ENCODE results near the gene S100P. TPM values are rescaled to one million over a fixed set of nuclear protein-coding genes. Genes with fewer than 3 reads are reported as not detected.

S100P gene
- total RNA-seq, 4 donors from 2014 or later: 0.60 to 10.9 (median 1.1) TPM; not detected in 1

DNA sequence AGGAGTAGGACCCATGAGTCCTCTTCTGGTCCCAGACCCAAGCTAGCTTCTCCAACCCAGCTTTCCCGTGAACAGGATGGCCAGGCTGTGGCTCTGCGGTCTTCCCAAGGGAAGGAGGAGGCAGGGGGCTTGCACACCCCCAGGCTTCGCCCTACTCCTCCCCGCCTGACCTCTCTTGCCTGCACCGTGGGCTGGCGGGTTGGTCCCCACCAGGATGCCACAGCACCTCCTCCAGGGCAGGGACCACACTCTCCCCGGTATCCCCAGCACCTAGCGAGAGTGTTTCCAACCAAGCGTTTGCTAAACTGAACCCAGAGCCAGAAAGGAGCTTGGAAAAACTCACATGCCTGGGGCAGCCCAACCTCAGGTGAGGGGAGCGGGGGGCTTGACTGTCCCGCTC lies 9.0 kb upstream of the S100P start:
- TF ChIP-seq, protein P1, sequence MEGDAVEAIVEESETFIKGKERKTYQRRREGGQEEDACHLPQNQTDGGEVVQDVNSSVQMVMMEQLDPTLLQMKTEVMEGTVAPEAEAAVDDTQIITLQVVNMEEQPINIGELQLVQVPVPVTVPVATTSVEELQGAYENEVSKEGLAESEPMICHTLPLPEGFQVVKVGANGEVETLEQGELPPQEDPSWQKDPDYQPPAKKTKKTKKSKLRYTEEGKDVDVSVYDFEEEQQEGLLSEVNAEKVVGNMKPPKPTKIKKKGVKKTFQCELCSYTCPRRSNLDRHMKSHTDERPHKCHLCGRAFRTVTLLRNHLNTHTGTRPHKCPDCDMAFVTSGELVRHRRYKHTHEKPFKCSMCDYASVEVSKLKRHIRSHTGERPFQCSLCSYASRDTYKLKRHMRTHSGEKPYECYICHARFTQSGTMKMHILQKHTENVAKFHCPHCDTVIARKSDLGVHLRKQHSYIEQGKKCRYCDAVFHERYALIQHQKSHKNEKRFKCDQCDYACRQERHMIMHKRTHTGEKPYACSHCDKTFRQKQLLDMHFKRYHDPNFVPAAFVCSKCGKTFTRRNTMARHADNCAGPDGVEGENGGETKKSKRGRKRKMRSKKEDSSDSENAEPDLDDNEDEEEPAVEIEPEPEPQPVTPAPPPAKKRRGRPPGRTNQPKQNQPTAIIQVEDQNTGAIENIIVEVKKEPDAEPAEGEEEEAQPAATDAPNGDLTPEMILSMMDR (IDR thresholded peaks at IDR 0.05): no peak
- DNase-seq (ENCODE audit: low spot score) (no peak), ATAC-seq (ENCODE audit: low FRiP score) (no peak)

DNA sequence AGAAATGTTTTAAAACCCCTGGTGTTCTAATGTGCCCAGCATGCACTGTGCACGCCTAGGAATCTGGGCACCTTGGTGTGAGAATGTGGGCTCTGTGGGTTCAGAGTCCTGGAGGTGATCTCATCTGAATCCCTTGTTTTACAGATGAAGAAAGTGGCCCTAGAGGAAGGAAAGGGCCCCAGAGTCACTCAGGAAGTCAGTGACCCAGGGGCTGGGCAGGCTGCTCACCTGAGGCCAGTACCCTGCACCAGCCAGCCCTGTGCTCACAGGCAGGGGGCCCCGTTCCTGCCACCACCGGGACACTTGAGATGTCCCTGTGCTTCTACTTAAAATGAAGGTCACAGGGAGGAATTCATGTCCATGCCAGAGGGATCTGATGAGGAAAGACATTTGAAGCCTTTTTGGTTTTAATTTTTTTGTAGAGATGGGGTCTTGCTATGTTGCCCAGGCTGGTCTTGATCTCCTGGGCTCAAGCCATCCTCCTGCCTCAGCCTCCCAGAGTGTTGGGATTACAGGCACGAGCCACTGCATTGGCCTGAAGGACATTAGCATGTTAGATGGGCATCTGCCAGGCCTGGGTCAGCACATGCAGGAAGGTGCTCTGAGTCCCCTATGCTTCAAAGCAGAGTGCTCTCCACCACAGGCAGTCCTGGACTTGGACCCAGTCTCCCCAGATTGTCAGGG lies 7.4 kb upstream of the S100P start:
- DNase-seq (ENCODE audit: low spot score) (no peak), ATAC-seq (ENCODE audit: low FRiP score) (no peak)
- TF ChIP-seq, protein P1 (IDR thresholded peaks at IDR 0.05): no peak

DNA sequence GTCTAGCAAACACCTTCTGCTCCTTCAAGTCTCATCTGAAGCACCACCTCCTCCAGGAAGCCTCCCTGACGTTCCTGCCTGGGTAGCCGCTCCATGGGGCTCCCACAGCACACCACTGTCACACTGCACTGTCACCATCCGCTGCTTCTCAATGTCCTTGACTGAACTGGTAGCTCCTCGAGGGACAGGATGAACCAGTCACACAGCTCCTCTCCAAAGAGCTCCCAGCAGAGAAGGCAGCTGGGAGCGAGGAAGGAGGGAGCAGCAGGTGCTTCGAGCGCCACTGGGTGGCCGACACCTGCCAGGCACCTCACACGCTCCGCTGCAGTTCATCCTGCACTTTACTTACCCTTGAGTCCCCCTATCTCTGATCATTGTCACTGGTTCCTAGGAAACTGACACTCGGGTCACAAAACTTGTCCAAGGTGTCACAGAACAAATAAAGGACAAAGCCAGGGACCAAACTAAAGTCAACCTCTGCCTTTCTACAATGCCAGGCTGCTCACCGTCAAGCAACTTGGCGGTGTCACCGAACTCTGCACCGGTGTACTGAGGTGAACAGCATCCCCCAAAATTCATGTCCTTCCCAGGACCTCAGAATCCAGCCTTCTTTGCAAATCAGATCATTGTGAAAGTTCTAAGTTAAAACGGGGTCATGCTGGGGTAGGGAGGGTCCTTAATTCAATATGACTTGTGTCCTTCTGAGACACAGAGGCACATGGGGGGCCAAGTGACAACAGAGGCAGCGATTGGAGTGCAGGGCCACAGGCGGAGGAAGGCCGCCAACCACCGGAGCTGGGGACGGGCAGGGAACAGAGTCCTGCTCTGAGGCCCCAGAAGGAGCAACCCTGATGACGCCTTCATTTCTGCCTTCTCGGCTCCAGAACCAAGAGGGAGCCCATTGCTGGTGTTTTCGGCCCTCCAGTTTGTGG lies 5.5 kb upstream of the S100P start:
- ATAC-seq (ENCODE audit: low FRiP score): no peak
- no peak for DNase-seq (ENCODE audit: low spot score)
- TF ChIP-seq, protein P1 (IDR thresholded peaks at IDR 0.05): no peak

DNA sequence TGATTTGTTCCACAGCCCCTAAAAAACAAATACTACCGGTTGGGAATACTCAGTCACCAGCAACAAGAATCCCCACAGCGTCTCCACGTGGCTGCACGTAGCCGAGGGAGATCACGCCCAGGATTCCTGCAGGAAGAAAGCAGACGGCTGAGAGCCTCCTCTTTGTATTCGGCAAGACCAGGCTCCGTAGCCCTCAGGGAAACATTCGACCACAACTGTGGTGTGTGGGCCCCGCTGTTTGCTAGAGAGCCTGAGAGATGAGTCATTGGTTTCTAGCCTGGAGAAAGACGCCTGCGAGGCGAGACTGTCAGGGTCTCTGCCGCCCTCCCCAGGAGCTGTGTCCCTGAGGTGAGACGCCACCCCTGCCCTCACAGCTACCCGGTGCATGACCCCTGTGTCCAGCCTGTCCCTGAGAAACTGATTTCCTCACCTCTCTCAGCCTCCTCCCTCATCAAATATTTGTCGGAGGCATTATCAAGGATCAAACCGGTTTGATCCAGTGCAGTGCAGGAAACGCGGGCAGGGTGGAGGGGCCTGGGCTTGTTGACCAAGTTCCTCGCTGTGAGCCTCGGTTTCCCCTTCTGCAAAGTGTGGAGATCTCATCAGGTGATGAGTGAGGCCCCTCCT lies 4.7 kb upstream of the S100P start:
- DNase-seq (ENCODE audit: low spot score) (no peak), ATAC-seq (ENCODE audit: low FRiP score) (peak; percentile 63)
- TF ChIP-seq, protein P1 (IDR thresholded peaks at IDR 0.05): no peak

DNA sequence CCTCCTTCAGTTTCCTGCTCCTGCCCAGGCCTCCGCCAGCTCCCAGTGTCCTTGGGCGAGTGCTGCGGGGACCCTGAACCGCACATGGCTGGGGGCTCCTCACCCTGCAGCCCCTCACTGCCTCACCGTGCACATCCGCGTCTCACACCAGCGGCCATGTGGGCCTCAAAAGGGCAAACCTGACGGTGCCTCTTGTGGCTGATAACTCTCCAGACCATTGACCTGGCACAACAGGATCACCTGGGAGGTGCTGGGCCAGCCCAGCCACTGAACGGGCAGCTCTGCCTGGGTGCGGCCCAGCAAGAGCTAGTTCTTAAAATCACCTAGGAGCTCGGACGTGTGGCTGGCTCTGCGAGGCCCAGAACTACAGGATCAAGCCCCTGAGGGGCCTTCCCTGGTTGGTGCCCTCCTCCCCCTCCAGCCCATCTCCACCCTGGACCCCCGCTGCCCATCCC lies 4.1 kb upstream of the S100P start:
- no peak for DNase-seq (ENCODE audit: low spot score)
- TF ChIP-seq, protein P1 (IDR thresholded peaks at IDR 0.05): no peak
- ATAC-seq (ENCODE audit: low FRiP score): peak; percentile 13

DNA sequence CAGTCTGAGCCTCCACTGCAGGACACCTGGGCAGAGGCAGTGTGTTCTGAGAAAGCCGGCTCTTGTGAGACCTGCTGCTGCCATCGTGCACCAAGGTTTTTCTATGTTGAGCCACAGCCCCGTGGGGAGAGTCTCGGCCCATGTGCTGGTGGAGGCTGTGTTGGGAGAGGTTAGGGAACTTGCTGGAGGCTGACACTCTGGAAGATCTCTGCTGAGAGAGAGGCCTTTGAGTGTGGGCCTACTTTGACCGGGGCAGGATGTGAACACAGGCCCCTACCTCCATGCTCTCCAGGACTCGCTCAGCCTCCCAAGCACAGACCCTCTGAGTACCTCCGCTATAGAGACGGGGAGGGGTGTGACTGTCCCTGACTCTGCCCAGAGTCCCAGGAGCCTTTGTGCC lies 1.3 kb upstream of the S100P start:
- no peak for DNase-seq (ENCODE audit: low spot score)
- TF ChIP-seq, protein P1 (IDR thresholded peaks at IDR 0.05): no peak
- no peak for ATAC-seq (ENCODE audit: low FRiP score)
